Astrocyte (in vitro differentiated cells and primary cell): ENCODE data around the gene PTPN1. TPM values are rescaled to one million over a fixed set of nuclear protein-coding genes. Genes with fewer than 3 reads are reported as not detected.
A peak's percentile ranks its signal among the peaks of the same experiment; 100 is the strongest.

Source experiments
- DNase-seq: peaks from one replicate; pipeline ENCODE4 v3.0.0-alpha.2; 2010; ENCODE audit warnings: low read depth
- FAIRE-seq: peaks from 2 replicates; lab custom pipeline; 2011; peaks lifted over from hg19 to GRCh38; lab: Jason Lieb, UNC
- H2AFZ ChIP-seq: 2 replicates; pipeline ENCODE4 v1.6.0; 2012; ENCODE audit warnings: low read depth, low read length, inconsistent platforms
- H3K27ac ChIP-seq: 2 replicates; pipeline ENCODE4 v1.5.1; 2011; ENCODE audit warnings: low read depth, low read length, inconsistent platforms
- H3K27me3 ChIP-seq: 2 replicates; pipeline ENCODE4 v1.6.0; 2011; ENCODE audit warnings: low read length, inconsistent platforms; ENCODE audit not compliant: insufficient read depth
- H3K36me3 ChIP-seq: 2 replicates; pipeline ENCODE4 v1.5.1; 2011; ENCODE audit warnings: low read length, inconsistent platforms; ENCODE audit not compliant: insufficient read depth
- H3K4me1 ChIP-seq: 2 replicates; pipeline ENCODE4 v1.5.1; 2011; ENCODE audit warnings: low read length, inconsistent platforms; ENCODE audit not compliant: insufficient read depth
- H3K4me2 ChIP-seq: 2 replicates; pipeline ENCODE4 v1.6.0; 2012; ENCODE audit warnings: low read length, inconsistent platforms
- H3K4me3 ChIP-seq: 2 replicates; pipeline ENCODE4 v1.5.1; 2011; ENCODE audit warnings: low read depth, mild to moderate bottlenecking, low read length, inconsistent platforms; ENCODE audit not compliant: insufficient read depth
- H3K79me2 ChIP-seq: 2 replicates; pipeline ENCODE4 v1.6.0; 2012; ENCODE audit warnings: mild to moderate bottlenecking, low read length, inconsistent platforms; ENCODE audit not compliant: insufficient read depth
- H3K9ac ChIP-seq: 2 replicates; pipeline ENCODE4 v1.6.0; 2012; ENCODE audit warnings: mild to moderate bottlenecking, low read length, inconsistent platforms
- H3K9me3 ChIP-seq: 2 replicates; pipeline ENCODE4 v1.5.1; 2012; ENCODE audit warnings: low read depth, mild to moderate bottlenecking, low read length, inconsistent platforms; ENCODE audit not compliant: insufficient read depth
- H4K20me1 ChIP-seq: 2 replicates; pipeline ENCODE4 v1.6.0; 2012; ENCODE audit warnings: low read length, inconsistent platforms; ENCODE audit not compliant: insufficient read depth
- H3K27ac Mint-ChIP-seq: one replicate; pipeline ENCODE4 v1.8.0; 2021; ENCODE audit warnings: mild to moderate bottlenecking, mixed read lengths; ENCODE audit not compliant: unreplicated experiment
- H3K27me3 Mint-ChIP-seq: one replicate; pipeline ENCODE4 v1.8.0; 2021; ENCODE audit warnings: low read depth, mixed read lengths; ENCODE audit not compliant: unreplicated experiment
- H3K36me3 Mint-ChIP-seq: one replicate; pipeline ENCODE4 v1.8.0; 2021; ENCODE audit warnings: low read depth, mixed read lengths; ENCODE audit not compliant: unreplicated experiment
- H3K4me1 Mint-ChIP-seq: one replicate; pipeline ENCODE4 v1.8.0; 2021; ENCODE audit warnings: low read depth, mixed read lengths; ENCODE audit not compliant: unreplicated experiment
- H3K4me3 Mint-ChIP-seq: one replicate; pipeline ENCODE4 v1.8.0; 2021; ENCODE audit warnings: mild to moderate bottlenecking, moderate library complexity, mixed read lengths; ENCODE audit not compliant: unreplicated experiment
- H3K9me3 Mint-ChIP-seq: one replicate; pipeline ENCODE4 v1.8.0; 2021; ENCODE audit warnings: mild to moderate bottlenecking, mixed read lengths; ENCODE audit not compliant: unreplicated experiment
- CTCF ChIP-seq: IDR thresholded peaks from 2 replicates; pipeline ENCODE4 v1.5.1; 2011; ENCODE audit warnings: low read depth, mild to moderate bottlenecking, inconsistent platforms, low read length, moderate library complexity; ENCODE audit not compliant: insufficient read depth
- EZH2 ChIP-seq: IDR thresholded peaks from 2 replicates; pipeline ENCODE4 v1.6.1; 2012; ENCODE audit warnings: mild to moderate bottlenecking, low read length, inconsistent platforms; ENCODE audit not compliant: insufficient read depth
- total RNA-seq: library from RNA; stranded (reverse); gene quantifications from 2 replicates; pipeline ENCODE4 v1.2.1, GENCODE V29; 2021

The PTPN1 gene
- total RNA-seq, 1 donor from 2014 or later, result 64.9 TPM

- Mint-ChIP-seq H3K27me3 (no peaks in the 10 kb centered on the region), H3K9me3 (no peaks in the 10 kb centered on the region), H3K4me1 (peaks cover 44% of the 10 kb centered on the region), H3K4me3 (no peak overlapping the region), H3K27ac (peak overlapping the region; percentile 26), H3K36me3 (peaks cover 30% of the 10 kb centered on the region)
- DNase-seq (peak; percentile 39), FAIRE-seq (no peak)
- Histone ChIP-seq H4K20me1 (peaks cover 77% of the 10 kb centered on the region), H3K9me3 (no peaks in the 10 kb centered on the region), H3K27me3 (no peaks in the 10 kb centered on the region), H3K4me3 (no peak overlapping the region), H3K27ac (peak overlapping the region; percentile 28), H3K79me2 (peaks cover 77% of the 10 kb centered on the region), H2AFZ (no peak overlapping the region), H3K9ac (peak overlapping the region; percentile 14), H3K36me3 (peaks cover 22% of the 10 kb centered on the region), H3K4me1 (peaks cover 35% of the 10 kb centered on the region), H3K4me2 (peak overlapping the region; percentile 37)
- TF ChIP-seq CTCF, result peak; percentile 33
- no peak for TF ChIP-seq EZH2
Observed at GRCh38 chr20:50569864-50570836, 60.0 kb downstream of the PTPN1 start.

- H2AFZ ChIP-seq, result no peak overlapping the region
- peaks cover 65% of the 10 kb centered on the region for H3K79me2 ChIP-seq
- H3K27me3 ChIP-seq, result no peaks in the 10 kb centered on the region
- H3K9ac ChIP-seq, result peak overlapping the region; percentile 35
- H3K27ac Mint-ChIP-seq, result peak overlapping the region; percentile 26
- no peak overlapping the region for H3K27ac ChIP-seq
- TF ChIP-seq CTCF (no peak), EZH2 (no peak)
- no peaks in the 10 kb centered on the region for H3K9me3 Mint-ChIP-seq
- H3K27me3 Mint-ChIP-seq, result no peaks in the 10 kb centered on the region
- H3K36me3 ChIP-seq, result peaks cover 28% of the 10 kb centered on the region
- H3K4me3 Mint-ChIP-seq, result no peak overlapping the region
- peak; percentile 51 for DNase-seq
- H3K36me3 Mint-ChIP-seq, result peaks cover 29% of the 10 kb centered on the region
- no peak overlapping the region for H3K4me3 ChIP-seq
- no peak for FAIRE-seq
- no peaks in the 10 kb centered on the region for H3K9me3 ChIP-seq
- peaks cover 76% of the 10 kb centered on the region for H4K20me1 ChIP-seq
- peak overlapping the region; percentile 25 for H3K4me2 ChIP-seq
- H3K4me1 Mint-ChIP-seq, result peaks cover 39% of the 10 kb centered on the region
- H3K4me1 ChIP-seq, result peaks cover 35% of the 10 kb centered on the region
Observed at GRCh38 chr20:50571466-50571865, 61.3 kb downstream of the PTPN1 start.
